Femur (tissue), 1 donor: ENCODE data around the gene PDE6H.

Source experiments
- DNase-seq: peaks from one replicate; pipeline ENCODE4 v3.0.0-alpha.2; 2017

PDE6H gene

DNA sequence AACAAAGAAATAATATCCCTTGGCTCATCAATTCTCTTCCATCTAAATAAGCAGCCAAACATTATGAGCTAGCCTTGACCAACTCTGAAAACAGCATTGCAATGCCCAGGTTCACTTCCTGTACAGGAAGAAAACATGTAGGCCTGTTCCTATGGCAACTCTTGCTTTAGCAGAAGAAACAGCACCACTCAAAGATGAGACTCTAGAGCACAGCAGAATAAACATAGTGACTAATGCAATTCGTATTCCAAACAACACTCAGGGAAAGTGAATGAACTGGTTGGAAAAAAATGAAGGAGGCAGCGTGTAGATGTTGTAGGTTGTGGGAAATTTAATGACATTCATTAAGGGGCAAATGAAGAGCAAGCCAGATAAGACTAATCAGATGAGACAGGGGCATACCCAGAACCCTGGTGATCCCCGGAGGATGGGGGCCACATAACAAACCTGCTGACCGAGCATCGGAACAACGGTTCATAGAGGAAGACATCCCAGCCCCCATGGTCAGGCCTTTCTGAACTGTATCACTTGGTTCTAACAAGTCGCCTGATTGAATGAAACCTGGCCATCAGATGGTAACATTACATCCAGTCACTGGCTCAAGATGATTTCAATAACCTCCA is 20.4 kb upstream of the PDE6H start:
- no peak for DNase-seq

DNA sequence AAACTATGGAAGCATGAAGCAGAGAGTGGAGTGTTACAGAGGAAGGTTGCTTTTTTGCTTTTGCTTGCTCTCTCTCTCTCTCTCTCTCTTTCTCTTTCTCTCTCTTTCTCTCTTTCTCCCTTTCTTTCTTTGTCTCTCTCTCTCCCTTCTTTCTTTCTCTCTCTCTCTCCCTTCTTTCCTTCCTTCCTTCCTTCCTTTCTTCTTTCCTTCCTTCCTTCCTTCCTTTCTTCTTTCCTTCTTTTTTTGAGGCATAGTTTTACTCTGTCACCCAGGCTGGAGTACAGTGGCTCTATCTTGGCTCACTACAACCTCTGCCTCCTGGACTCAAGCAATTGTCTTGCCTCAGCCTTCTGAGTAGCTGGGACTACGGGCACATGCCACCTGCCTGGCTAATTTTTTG is 19.1 kb upstream of the PDE6H start:
- no peak for DNase-seq

DNA sequence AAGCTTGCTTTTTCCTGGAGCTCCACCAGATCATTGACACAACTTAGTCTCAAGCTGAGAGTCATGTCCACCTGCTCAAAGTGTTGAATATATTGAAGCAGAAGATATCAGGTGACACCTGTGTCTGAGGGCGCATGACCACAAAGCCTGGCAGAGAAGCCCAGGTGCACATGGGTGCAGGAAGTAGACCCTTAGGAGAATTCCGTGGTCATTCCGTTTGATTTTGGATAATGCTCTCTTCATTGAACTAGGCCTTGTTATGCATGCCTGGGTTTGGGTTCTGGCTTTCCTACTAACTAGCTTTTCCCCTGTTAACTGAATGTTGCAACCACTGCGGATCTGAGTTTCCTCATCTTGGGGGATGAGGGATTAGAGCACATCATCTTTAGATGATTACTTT is 18.6 kb upstream of the PDE6H start:
- DNase-seq, result no peak

DNA sequence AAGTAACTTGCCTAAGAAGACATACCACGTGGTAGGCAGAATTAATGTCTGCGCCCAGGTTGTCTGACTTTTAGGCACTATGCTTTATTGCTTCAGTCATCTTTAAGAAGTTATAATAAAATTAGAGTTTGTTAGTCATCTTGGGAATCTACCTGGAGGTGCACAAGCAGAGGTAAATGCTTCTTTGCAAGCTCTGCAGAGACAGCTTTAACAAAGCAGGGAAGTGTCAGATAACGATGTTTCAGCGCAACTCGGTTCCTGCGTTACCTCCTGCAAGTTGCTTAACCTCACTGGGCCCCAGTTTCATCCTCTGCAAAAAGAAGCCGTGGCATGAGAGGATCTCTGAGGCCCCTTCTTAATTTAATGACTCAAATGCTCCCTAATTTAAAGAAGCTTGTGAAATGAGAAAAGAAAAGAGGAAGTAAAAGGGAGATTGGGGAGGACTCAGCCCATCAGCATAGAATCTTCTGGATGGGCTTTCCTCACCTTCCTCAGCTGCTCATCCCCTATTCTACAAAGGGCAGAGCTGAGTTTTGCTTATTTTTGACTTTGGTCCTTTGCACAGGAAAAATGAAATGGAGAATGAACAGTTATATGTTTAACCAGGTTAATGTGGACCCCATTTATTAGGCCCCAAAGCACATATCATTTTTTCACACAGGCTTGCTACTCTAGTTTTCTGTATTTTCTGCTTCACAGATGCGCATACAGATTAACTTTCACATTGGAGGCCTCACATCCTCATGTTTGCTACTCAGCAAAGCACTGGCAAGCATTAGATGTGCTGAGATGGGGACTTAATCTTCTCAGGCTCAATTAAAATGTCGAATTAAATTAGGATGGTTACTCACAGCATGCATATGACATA is 16.6 kb upstream of the PDE6H start:
- DNase-seq, result no peak

DNA sequence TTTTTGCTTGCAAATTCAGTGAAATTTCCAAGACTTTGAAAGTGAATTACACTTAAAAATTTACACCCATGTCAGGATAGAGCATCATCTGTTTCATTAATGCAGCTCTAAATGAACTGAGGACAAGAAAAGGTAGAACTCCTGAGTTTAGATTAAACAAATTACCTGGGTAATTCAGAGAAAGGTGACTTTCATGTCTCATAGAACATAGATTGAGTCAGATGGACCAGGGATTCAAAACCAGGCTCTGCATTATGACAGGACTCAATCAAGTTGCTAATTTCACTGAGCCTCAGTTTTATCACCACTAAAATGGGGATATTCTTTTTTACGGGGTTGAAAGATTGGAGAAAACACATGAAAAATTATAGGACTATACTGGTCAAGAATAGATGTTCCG is 15.9 kb upstream of the PDE6H start:
- DNase-seq, result no peak

DNA sequence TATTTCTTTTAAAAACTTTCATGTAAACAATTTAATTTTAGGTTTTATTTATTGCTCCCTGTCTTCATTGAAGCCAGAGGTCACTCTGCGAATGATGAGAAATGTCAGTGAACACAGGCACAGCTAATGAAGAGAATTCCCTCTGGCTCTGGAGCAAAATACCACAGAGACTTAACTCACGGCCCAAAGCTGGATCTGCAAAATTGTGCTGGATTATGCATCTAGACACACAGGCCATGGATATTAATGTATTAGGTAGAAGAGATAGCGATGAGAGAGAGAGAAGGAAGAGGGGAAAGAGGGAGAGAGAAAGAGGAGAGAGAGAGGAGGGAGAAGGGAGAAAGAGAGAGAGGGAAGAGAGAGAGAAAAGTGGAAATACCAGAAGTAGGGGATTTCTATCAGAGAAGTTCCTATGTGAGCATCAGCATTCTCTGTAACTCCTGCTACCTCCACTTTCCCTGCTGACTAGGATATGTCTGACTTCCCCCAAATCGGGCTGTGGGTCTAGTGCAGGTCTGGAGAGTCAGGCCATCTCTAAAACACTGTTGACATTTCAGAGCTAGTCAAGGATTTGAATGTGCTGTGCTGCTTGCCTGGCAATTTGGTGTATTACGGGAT is 15.2 kb upstream of the PDE6H start:
- no peak for DNase-seq

DNA sequence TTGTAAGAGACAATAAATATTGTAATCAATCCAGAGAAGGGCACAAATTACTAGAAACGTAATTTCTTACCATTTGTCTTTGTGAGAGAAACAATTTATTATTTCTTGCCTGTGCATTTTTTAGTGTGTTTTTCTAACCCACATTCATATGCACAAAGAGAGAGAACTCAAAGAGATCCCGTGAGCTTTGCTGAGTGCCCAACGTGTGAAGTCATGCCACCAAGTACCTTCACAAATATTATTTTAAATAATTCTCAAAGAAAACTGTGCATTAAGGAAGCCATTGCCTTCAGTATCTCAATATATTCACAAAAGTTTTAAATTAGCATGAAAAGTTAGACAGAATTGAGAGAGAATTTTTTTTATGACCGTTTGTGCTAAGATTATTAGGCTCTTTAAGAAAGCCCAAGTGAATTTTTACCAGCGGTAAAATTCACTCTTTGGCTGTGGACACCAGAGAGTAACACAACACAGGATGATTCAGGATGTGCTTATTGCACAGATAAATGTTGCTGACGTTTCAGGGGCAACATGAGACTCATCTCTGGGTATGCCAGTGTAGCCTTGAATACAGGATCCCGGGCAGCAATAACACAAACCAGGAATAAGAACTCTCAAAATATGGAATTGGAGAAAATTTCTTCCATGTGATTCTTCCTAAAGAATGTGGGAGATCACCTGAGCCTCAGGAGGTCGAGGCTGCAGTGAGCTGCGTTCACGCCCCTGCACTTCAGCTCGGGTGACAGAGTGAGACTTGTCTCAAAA is 14.3 kb upstream of the PDE6H start:
- no peak for DNase-seq

DNA sequence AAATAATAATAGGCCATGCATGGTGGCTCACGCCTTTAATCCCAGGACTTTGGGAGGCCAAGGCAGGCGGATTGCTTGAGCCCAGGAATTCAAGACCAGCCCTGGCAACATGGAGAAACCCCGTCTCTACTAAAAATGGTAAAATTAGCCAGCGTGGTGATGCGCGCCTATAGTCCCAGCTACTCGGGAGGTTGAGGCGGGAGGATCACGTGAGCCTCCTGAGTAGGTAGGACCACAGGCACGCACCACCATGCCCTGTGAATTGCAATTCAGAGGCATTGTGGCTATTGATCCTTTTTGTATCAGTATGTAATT is 13.8 kb upstream of the PDE6H start:
- no peak for DNase-seq

DNA sequence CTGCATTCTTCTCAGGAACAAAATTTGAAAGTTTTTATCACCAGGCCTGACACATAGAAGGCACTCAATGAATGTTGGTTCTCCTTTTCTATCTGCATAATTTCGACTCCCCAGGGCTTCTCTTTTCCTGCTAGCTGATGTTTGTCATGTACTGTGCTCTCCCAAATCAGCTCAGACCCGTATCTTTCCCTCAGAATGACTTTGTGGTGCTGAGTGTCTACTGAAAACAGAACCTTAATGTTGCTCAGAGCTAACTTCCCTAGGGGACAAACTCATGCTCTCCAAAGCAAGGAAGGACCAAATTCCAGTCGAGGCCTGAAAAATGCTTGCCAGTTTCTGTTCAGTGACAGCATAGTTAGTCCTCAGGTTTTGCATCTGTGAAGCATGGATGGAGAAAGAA is 13.4 kb upstream of the PDE6H start:
- no peak for DNase-seq

DNA sequence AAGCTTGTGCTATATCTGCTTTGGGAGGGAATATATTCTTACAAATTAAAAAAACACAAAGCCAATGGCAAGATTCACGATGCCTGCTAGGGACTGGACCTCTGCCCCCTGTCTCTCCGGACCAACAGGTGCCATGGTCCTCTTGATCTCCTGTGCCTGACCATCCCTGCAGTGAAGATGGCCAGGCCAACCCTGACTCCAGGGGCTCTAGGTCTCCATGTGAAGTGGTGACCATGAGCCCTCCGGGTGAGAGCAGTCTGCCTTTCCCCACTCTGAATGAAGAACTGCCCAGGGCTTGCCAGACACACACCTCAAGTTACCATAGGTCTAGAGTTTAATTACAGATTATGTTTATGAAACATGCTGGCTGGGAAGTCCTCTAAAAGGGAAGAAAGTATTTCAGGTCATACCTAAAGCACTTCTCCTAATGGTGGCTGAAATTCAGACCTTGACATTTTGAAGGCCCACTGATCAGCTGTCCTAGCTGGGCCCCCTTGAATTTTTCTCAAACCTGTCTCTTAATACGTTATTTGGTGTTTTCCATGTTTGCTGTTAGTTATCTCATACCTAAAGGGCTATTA is 12.8 kb upstream of the PDE6H start:
- no peak for DNase-seq

DNA sequence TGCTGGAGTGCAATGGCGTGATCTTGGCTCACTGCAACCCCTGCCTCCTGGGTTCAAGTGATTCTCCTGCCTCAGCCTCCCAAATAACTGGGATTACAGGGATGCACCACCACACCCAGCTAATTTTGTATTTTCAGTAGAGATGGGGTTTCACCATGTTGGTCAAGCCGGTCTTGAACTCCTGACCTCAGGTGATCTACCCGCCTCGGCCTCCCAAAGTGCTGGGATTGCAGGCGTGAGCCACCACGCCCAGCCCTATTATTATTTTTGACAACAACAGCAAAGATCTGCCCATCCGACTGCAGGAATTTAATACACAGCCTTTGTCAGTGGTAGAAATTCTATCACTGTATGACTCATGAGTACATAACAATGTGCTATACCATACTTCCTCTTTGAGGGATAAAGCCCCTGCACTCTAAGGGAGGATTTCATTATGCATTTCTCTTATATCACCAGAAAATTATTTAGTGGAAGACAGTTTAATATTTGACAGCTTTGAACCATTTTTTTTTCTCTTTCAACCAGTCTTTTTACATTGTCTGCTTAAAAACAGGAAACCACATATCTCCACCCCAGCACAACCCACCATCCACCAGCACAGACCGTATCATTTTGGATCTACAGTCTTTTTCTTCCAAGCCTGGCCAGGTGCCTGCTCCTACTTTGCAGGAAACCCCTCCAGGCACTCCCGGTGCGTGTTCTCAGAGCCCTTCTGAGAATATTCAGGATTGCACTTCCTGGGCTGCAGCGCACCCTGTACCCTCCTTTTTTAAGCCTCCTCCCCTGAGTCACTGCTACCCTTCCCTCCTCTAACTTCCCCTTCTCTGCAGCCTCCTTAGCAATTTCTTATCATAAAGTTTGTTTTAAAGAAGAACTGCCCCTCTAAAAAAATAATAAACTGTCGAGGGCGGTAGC is 12.0 kb upstream of the PDE6H start:
- DNase-seq, result no peak

DNA sequence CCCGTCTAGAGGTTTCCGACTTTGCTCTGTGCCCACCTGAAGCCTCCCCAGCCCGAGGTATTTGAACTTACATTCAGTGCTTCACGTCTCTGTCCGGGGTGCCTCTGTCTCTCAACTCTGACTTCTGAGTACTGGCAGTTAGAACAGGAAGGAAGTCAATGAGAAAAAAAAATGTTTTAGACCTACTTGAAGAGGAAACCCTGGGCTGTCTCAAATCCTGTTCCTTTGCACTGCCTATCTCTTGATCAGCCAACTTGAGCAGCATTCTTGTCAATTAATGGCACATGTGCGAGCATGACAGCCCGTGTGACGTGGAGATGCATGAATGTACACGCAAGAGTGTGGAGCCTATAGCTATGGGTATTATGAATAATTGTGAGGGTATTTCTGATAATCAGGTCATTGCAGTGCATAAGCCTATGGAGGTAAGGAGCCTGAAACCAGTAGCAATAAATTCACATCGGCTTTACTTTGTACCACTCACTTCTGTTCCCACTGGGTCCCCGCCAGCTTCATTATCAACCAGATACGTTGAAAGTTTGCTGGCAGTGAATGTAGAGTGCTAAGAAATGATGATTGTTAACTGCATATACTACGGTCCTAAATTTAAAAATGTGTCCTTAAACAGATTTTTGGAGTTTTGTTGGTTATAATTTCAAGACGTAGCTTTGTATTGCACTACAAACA is 11.2 kb upstream of the PDE6H start, which contains the start of gene ARHGDIB:
ARHGDIB (minus strand) TSS at position 136 of the 687 bp plus-strand sequence. CDS start 10,889 bp downstream, outside the sequence.
- DNase-seq, result no peak

DNA sequence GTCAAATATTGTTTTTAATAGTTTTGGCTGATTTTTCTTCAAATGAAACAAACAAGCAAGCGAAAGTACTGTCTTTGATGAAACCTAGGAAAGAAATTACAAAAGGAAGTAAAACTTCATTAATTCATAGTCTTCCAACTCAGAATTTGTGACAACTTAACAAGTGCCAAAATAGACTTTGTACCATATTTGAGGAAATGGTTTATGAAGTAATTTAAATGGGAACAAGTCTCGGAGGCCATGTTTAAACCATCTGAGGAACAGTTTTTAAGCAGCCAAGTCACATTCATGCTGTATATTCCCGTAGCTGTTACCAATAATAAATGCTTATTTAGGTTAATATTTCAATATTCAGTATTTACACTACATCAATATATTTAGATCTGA is 10.7 kb upstream of the PDE6H start:
- no peak for DNase-seq

DNA sequence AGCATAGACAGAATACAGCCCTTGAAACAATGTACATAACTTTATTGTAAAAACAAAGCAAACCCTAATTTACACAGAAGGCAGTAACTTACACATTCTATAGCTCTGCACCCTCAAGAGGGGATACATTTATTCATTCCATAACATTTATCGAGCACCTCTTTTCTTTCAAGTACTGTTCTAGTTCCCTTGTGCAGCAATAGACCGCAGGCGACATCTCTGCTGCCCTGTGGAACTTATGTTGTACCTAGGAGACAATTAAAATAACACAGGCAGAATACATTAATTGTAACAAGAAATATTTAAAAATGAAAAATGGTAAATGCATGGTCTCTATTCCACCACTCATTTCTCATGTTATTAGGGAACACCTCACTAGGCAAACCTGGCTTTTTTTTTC is 10.0 kb upstream of the PDE6H start:
- DNase-seq, result no peak

DNA sequence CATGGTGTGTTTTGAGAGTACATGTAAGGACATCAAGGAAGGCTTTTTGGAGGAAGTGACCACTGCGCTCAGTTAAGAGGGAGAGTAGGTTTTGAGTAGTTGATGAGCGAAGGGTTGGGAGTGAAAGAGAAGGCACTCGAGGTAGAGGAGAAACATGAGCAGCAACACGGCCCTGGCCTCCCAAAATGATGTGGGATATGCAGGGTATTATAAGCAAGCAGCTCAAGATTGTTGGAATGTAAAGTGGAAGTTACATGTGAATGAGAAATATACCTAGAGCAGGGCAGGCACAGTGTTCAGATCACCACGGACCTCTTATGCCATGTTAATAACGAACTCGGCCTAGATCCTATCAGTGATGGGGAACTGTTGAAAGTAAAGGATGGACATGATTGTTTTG is 9.3 kb upstream of the PDE6H start:
- DNase-seq, result no peak

DNA sequence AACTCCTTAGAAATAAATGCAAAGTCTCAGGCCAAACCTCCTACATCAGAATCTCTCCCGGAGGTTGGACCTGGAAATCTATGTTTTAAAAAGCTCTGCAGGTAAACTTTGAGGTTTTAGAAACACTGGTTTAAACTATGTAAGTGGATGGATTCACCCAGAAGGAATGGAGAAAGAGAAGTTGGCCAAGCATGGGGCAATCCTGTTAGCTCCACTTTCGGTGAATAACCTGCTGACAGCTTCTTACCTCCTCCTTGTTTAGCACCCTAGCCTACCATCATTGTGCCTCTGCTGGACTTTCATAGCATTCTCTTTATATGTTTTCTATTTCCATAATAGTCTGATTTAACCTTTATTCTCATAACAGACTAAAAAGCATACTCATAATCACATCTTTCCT is 8.4 kb upstream of the PDE6H start:
- no peak for DNase-seq

DNA sequence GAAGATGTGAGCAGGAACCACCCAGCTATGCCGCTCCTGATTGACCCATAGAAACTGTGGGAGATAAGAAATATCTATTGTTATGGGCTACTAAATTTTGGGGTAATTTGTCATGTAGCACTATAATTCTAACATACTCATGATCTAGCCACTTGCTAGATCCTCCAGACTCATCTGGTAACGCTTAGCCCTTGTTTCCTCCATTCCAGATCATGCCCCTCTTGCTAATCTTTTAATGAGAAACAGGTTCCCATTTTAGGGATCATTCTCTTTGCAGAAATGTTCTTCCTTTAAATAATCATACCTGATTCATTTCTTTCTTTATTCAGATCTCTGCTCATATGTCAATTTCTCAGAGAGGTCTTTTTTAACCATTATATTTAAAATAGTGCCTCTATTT is 7.6 kb upstream of the PDE6H start:
- DNase-seq, result no peak

DNA sequence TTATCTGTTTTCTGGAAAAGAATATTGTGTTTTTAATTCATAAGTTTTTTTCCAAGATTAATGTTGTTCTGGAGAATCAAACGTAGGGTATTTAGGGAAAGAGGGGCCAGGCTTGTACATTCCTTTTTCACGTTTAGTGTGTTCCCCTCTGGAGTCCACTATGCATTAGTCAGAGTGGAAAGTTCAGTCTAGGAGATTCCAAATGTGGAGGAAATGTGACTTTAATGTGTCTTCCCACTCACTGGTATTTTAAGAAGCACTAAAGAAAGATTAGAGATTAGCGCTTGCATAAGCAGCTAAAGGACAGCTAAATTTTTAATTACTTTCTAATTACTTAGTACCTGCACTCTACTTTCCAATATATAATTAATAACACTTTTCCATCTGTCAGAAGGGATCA is 4.4 kb upstream of the PDE6H start:
- no peak for DNase-seq

DNA sequence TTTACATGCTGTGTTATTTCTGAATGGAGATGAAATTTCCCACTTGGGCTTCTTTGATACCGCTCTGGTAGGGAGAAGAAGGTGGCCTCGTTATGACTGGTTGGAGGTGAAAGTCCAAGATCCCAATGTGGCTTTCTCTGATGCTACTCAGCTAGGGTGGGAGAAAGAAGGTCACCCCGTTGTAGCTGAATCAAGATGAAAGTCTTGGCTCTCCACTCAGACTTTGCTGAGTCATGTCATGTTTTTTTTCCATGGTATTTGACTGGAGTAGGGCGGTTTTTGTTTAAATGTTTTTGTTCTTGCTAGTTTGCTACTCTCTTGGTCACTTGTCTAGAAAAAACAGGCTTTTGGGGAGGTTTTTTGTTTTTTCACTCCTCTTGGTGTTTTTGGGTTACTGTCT is 2.4 kb upstream of the PDE6H start:
- no peak for DNase-seq

DNA sequence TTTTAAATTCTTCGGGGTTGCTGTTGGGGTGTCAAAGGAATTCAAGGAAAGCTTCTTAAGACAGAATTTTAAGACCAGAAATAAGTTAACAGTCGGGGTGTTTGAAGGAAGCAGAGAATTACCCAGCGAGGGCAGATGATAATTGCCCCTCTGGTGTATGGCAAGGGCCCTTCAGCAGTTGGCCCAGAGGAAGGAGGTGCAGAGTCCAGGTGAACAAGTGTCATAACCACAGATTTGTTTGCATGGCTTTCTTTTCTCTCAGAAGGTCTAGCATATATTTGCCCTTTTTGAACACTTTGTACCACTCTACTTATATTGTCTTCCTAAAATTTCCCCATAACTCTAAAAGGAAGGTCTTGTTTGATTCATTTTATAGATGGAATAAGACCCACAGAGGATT is 1.8 kb downstream of the PDE6H start:
- no peak for DNase-seq

DNA sequence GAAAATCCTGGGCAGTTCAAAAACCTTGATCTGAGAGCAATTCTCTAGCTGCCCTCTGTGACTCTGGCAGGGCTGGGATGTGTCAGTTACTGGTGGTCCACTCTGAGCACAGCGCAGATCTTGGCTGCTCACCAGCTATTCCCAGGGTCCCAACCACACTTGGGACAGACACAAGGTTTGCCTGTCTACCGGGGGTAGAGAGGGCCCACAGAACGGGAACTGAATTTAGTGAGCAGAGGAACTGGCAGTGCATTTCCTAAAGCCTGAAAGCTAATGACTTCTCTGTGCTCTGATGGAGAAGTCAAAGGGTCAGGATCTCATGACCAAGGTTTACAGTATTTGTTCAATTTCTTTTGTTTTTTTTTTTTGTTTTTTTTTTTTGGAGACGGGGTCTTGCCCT is 2.6 kb downstream of the PDE6H start:
- DNase-seq, result no peak

DNA sequence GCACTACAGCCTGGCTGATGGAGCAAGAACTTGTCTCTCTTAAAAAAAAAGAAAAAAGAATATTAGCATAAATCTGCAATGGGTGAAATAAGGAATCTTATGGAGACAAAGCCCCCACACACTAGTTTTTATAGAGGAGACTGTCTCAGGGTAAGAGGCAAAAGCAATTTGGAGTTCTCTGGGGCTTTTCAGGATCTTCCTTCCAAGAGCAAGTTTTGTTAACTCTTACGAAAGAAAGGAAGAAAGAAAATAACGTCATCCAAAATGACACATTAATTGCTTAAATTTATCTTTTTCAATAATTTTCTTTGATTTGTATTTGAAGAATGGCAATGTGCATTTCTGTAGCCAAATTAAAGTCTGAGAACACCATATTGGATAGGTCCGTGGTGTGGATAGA is 3.8 kb downstream of the PDE6H start:
- no peak for DNase-seq
